HG03520 (cell line): ENCODE data around the gene MYO5B.
A peak's percentile ranks its signal among the peaks of the same experiment; 100 is the strongest.

Experiments used
- ATAC-seq: cut with Tn5 transposase; IDR thresholded peaks from one replicate; pipeline ENCODE4 v1.9.1; 2021; ENCODE audit warnings: mild to moderate bottlenecking, moderate library complexity; ENCODE audit not compliant: unreplicated experiment

MYO5B gene

GRCh38 chr18:49976795-49977560 is 218.0 kb downstream of the MYO5B start:
- no peak for ATAC-seq

- no peak for ATAC-seq
Measured at GRCh38 chr18:49976001-49976400, 218.9 kb downstream of the MYO5B start.

DNA sequence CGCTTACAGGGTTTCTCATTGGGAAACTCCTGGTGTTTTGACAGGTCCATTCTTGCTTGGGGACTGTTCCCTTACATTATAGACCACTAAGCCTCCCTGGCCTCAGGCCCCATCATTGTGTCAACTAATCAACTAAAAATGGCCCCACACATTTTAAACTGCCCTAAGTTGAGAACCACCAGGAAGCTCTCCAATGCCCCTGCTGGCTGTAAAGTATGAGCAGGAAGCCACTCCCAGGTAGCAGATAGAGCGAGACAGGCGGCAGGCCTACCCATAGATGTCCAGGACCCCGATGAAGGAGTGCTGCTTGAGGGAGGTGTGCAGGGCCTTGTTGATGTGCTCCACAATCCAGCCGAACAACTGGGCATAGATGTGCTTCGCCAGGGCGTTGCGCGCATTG is 220.9 kb downstream of the MYO5B start:
- ATAC-seq: no peak

- ATAC-seq: no peak
Measured at GRCh38 chr18:49973592-49973991, 221.4 kb downstream of the MYO5B start.

DNA sequence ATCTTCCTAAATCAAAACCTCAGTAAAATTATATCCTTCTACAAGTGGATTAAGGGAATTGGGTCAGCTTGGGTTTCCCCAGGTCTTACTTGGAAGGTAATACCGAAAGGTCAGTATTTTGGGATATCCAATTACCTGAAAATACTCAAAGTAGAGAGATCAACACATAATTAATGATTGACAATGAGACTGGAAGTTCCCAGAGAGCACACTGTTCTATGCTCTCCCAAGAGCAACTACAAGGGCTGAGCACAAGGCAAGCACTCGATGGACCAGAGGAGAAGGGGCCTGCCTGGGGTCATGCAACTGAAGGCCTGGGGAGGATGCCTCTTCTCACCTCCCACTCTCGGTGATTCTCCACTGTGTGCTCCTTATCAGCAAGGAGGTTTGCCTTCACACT is 222.4 kb downstream of the MYO5B start:
- no peak for ATAC-seq

DNA sequence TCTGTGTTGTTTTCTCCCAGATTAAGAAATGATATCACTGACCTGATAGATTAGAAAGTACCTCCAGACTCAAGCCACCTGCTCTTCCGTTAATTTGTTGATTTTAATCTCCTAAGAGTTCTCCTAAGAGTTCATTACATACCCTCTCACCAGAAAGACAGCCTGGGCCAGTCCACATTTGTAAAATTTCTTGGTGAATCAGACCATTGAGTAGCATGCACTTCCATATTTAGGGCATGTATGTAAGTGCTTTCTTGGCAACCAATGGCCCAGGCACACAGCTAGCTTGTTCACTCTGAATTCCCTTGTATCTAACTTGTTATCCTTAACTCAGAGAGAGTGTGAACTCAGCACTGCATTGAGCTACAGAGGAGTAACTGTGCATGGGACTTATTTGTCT is 223.5 kb downstream of the MYO5B start:
- ATAC-seq: no peak

GRCh38 chr18:49970319-49970718 is 224.6 kb downstream of the MYO5B start:
- peak; percentile 39 for ATAC-seq

DNA sequence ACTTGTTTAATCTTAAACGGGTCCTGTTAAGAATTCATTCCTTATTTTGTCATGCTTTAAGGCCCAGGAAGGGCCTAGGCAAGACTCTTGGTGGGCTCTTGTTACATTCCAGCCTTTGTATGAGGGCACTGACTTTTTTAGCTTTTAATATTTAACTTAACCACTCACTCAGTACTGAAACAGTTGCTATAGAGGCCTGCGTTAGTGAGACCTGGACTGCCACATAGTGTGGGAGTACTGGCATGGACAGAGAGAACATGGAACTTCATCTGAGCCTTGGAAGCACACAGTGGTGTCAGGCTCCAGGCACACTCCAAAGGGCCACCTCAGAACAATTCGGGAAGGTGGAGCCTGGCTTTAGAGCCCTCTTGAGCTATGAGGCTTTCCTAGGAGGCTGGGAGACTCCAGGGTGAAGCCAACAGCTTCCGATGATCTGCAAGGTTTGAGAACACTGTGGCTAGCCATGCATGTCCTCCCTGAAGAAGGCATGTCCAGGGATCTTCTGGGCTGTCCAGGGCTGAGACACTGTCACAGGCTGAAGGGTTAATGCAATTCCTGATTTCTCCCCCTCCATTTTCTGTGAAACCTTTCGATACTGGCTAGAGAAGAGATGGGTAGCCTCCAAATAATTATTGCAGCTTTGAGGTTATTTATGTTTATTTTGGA is 226.2 kb downstream of the MYO5B start:
- no peak for ATAC-seq

DNA sequence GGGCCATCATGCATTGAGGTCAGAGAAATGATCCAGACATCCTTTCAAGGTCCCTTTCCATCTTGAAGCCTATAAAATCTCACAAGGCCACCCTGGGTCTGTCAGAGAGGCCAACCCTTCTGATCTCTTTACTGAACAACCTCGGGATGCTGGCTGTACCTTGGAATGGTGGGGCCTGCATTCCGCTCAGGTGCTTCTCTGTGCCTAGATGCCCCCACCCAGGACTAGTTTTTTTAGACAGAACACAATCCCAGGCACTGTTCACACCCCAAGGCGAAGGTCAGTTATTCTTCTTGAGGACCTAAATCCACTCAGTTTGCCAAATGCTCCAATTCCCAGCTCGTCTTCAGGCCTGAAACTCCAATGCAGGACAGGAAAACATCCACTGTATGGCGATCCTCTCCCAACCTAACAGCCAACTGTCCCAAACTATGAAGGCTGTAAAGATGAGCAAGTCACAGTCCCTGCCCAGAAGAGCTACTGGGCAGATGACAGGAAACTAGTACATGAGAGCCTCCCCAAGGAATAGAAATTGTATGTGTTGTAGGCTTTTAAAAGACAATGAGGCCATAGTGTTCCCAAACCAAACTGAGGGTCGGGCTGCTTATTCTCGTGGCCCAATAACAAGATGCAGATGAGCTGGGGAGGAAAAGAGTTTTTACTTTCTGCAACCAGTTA is 227.2 kb downstream of the MYO5B start:
- no peak for ATAC-seq

GRCh38 chr18:49967171-49967570 is 227.8 kb downstream of the MYO5B start:
- peak; percentile 58 for ATAC-seq

GRCh38 chr18:49966090-49966489 is 228.9 kb downstream of the MYO5B start:
- ATAC-seq: no peak

DNA sequence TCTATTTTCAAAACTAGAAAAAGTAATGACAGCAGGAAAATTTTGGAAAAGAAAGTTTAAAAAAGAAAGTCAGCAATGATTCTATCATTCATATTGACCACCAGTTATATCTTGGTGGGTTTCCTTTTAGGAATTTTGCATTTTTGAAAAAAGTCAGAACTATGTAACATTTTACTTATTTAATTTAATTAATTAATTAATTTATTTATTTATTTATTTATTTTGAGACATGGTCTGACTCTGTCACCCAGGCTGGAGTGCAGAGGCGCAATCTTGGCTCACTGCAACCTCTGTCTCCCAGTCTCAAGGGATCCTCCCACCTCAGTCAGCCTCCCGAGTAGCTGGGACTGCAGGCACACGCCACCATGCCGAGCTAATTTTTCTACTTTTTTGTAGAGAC is 231.7 kb downstream of the MYO5B start:
- no peak for ATAC-seq

GRCh38 chr18:49961271-49961670 is 233.7 kb downstream of the MYO5B start:
- ATAC-seq: no peak

DNA sequence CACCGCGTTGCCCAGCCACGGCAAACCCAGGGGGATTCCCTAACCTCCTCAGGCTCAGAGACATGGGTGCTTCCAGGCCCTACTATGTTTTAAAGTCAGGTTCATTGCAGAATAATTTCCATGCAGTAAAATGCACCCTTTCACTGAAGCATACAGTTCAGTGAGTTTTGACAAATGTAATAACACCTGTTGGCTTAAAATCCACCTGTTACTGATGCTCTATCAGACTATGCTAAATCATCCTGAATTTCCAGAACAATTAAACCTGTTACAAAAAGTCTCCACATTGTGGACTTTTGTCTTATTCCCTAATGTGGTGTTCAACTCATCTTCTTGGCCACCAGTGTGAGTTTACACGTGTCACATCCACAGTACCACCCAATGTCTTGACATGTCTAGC is 234.6 kb downstream of the MYO5B start:
- ATAC-seq: no peak

- no peak for ATAC-seq
Measured at GRCh38 chr18:49959176-49959575, 235.8 kb downstream of the MYO5B start.

- ATAC-seq: no peak
Measured at GRCh38 chr18:49955263-49955662, 239.7 kb downstream of the MYO5B start.

DNA sequence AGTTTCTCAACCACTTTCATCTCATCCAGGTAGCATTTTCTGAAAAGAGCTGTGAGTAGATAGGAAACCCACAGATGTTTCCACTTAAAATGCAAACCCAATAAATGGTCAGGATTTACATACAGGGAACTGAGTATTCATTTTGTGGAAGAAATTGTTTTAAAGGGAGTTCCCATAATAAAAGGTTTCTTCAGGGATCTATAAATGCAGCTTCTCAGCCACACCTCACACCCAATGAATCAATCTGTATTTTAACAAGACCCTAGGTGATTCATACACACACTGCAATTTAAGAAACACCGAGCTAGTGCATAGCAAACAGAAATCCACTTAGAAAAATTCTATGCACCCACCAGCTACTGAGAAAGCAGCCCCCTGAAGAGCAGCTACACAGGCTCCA is 241.6 kb downstream of the MYO5B start:
- ATAC-seq: no peak

DNA sequence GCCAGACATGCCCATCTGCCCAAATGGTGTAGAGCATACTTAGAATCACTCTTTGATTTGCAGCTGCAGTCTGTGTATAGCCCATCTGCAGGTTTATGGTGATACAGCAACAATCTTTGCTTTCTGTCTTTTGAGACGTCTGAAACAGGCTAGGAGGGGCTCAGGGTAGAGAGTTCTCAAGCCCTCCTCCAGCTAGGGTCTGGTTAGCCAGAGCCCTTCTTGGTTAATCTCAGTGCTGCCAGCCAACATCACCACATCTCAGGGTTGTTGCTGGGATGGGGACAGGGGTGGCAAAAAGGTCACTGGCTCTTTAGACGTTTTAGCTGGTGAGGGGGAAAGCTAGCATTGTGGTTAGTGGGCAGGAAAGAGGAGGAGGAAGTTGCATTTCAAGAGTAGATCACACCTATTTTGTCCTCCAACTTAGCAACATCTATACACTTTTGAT is 245.0 kb downstream of the MYO5B start:
- ATAC-seq: no peak

- ATAC-seq: no peak
Measured at GRCh38 chr18:49948975-49949374, 246.0 kb downstream of the MYO5B start.

DNA sequence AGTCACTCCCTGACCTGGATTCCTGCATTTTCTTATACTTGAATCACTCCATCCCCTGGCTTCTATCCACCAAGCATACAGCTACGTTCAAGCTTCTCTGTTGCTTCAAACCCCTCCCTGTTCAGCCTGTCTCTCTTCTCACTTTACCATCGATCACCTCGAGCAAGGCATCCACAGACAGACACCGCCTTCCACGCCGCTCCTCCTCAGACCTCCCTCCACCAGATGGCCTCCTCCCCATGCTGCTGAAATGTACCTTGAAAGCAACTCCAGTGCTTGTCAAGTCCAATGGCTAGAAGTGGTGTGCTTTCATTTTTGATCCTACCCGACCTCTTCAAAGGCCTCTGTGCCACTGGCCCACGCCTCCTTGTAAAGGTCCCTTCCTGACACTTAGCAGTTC is 250.3 kb downstream of the MYO5B start:
- ATAC-seq: no peak

GRCh38 chr18:49936821-49937220 is 258.1 kb downstream of the MYO5B start:
- no peak for ATAC-seq

- ATAC-seq: no peak
Measured at GRCh38 chr18:49935215-49935614, 259.7 kb downstream of the MYO5B start.
